Lung (tissue), 12 donors: ENCODE results near the gene MIGA2. TPM values are rescaled to one million over a fixed set of nuclear protein-coding genes. Genes with fewer than 3 reads are reported as not detected.

Experiments
- ATAC-seq: fragments of 200-7000 bp; cut with Tn5 transposase; one replicate; pipeline ENCODE4 v1.9.1; 2020; ENCODE audit warnings: moderate number of reproducible peaks; ENCODE audit not compliant: insufficient read depth, low FRiP score
- DNase-seq, 3 donors: peaks; one replicate each; pipeline ENCODE4 v3.0.0-alpha.2; 2013 to 2017
- H3K27ac ChIP-seq, 2 donors: one replicate each; pipeline ENCODE4 v1.5.1; 2013; ENCODE audit warnings: mild to moderate bottlenecking in 2 of 2, moderate library complexity in 2 of 2, control low read depth in 1 of 2, inconsistent platforms in 1 of 2, low read depth in 1 of 2, low read length in 1 of 2
- H3K27me3 ChIP-seq, 3 donors: one replicate each; pipeline ENCODE4 v1.5.1; 2013; ENCODE audit warnings: low read length in 2 of 3; ENCODE audit not compliant: control insufficient read depth in 3 of 3, insufficient read depth in 3 of 3
- H3K36me3 ChIP-seq, 4 donors: one replicate each; pipeline ENCODE4 v1.5.1; 2013; ENCODE audit warnings: low read length in 4 of 4, mild to moderate bottlenecking in 1 of 4, moderate library complexity in 1 of 4; ENCODE audit not compliant: control insufficient read depth in 4 of 4, insufficient read depth in 4 of 4
- H3K4me1 ChIP-seq, 5 donors: one replicate each; pipeline ENCODE4 v1.5.1; 2013; ENCODE audit warnings: low read length in 5 of 5, mild to moderate bottlenecking in 2 of 5, moderate library complexity in 1 of 5; ENCODE audit not compliant: control insufficient read depth in 5 of 5, insufficient read depth in 5 of 5
- H3K4me3 ChIP-seq: one replicate; pipeline ENCODE4 v1.5.1; 2013; ENCODE audit warnings: mild to moderate bottlenecking, control low read depth, moderate library complexity
- H3K9ac ChIP-seq, 2 donors: one replicate each; pipeline ENCODE4 v1.5.1; 2013; ENCODE audit warnings: low read length in 2 of 2, control low read depth in 1 of 2; ENCODE audit not compliant: insufficient read depth in 1 of 2
- H3K9me3 ChIP-seq, 4 donors: one replicate each; pipeline ENCODE4 v1.5.1; 2013; ENCODE audit warnings: low read length in 3 of 4, mild to moderate bottlenecking in 1 of 4, moderate library complexity in 1 of 4; ENCODE audit not compliant: control insufficient read depth in 4 of 4, insufficient read depth in 3 of 4
- WGBS, 2 donors: extraction: QIAGEN DNeasy Blood & Tissue Kit; methylation state at CpG; one replicate each; pipeline ENCODE4 v1.1.7; 2013; 5-methylcytosine and 5-hydroxymethylcytosine counted together
- polyA plus RNA-seq, 2 donors: library from polyadenylated mRNA; stranded (reverse); fragments of 200-250 nt; gene quantifications; one replicate each; pipeline ENCODE4 v1.2.1, GENCODE V29; 2013
- total RNA-seq, 2 donors: library from RNA; depleted of rRNA in 1 of 2; stranded (reverse); fragments of >200 nt in 1 of 2; gene quantifications; one replicate each; pipeline ENCODE4 v1.2.1, GENCODE V29; 2014 to 2021
- TF ChIP-seq, protein P1 (sequence below): IDR thresholded peaks from 2 replicates; pipeline ENCODE4 v1.5.1; 2012; ENCODE audit warnings: mild to moderate bottlenecking; ENCODE audit errors: control extremely low read depth, extremely low read depth
- donor health status: control.
- donor health status: control.
- donor health status: Bipolar disorder and iron deficiency.
- donor health status: healthy.
- donor health status: DM: yes; HTN: yes; CAD: no.

The MIGA2 gene
- total and polyA plus RNA-seq, 4 donors, result 18.6 to 31.6 (median 21.0) TPM

DNA sequence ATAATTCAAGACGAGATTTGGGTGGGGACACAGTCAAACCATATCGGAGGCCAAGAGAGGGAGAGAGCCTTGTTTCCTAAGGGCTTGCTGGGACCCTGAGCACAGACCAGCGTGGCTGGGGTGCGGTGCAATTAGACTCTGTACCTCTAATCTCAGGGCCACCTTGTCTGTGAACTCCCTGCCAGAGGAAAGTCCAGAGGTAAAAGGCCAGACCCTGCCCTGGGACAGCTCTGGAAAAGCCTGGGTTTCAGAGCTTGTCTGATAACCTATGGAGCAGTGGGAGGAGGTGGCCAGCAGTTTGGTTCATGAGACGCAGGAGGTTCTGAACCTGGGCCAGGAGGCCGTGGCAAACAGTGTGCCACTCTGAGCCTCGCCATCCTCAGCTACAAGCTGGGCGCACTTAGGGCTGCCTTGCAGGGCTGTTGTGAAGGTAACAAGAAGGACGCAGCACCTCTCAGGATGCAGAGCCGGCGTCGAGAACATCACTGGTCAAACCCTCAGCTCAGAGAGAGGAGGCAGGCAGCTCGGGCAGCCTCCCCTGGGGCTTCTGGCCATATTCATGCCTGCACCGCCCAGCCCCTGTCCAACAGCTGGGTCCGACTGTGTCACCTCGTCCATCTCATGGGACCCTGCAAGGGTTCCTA lies 39.7 kb downstream of the MIGA2 start:
- WGBS, 2 donors, result 91 to 94% methylated on average over 16 of the region's 16 CpGs
- Histone ChIP-seq H3K9me3 (no peaks in the 10 kb centered on the region), H3K36me3 (peaks cover 0 to 4% (median 2%) of the 10 kb centered on the region in 4 donors), H3K9ac (no peak overlapping the region), H3K27ac (no peak overlapping the region), H3K4me1 (peaks cover 0 to 4% (median 0%) of the 10 kb centered on the region in 5 donors), H3K27me3 (no peaks in the 10 kb centered on the region), H3K4me3 (no peak overlapping the region)
- no peak for DNase-seq
- no peak for ATAC-seq
- TF ChIP-seq, protein P1, sequence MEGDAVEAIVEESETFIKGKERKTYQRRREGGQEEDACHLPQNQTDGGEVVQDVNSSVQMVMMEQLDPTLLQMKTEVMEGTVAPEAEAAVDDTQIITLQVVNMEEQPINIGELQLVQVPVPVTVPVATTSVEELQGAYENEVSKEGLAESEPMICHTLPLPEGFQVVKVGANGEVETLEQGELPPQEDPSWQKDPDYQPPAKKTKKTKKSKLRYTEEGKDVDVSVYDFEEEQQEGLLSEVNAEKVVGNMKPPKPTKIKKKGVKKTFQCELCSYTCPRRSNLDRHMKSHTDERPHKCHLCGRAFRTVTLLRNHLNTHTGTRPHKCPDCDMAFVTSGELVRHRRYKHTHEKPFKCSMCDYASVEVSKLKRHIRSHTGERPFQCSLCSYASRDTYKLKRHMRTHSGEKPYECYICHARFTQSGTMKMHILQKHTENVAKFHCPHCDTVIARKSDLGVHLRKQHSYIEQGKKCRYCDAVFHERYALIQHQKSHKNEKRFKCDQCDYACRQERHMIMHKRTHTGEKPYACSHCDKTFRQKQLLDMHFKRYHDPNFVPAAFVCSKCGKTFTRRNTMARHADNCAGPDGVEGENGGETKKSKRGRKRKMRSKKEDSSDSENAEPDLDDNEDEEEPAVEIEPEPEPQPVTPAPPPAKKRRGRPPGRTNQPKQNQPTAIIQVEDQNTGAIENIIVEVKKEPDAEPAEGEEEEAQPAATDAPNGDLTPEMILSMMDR, result no peak

DNA sequence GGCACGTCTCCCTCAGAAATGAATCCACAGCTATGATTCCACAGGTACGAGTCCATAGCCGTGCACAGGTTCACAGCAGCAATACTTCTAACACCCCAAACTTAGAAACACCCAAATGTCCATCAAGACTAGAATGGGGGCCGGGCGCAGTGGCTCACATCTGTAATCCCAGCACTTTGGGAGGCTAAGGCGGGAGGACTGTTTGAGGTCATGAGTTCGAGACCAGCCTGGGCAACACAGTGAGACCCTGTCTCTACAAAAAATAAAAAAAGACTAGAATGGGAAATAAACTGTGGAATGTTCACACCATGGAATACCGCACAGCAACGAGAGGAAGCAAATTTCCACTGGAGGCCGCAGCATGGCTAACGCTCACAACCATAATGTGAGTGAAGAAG lies 40.2 kb downstream of the MIGA2 start:
- no peak overlapping the region for H3K27ac ChIP-seq
- ATAC-seq, result no peak
- H3K4me1 ChIP-seq, result peaks cover 0 to 7% (median 0%) of the 10 kb centered on the region in 5 donors
- no peak overlapping the region for H3K4me3 ChIP-seq
- no peak overlapping the region for H3K9ac ChIP-seq
- TF ChIP-seq, protein P1, result no peak
- H3K9me3 ChIP-seq, result no peaks in the 10 kb centered on the region
- H3K36me3 ChIP-seq, result peaks cover 0 to 3% (median under 1%) of the 10 kb centered on the region in 4 donors
- WGBS, 2 donors, result 93 to 96% methylated on average over 11 of the region's 11 CpGs
- H3K27me3 ChIP-seq, result no peaks in the 10 kb centered on the region
- DNase-seq, result no peak

DNA sequence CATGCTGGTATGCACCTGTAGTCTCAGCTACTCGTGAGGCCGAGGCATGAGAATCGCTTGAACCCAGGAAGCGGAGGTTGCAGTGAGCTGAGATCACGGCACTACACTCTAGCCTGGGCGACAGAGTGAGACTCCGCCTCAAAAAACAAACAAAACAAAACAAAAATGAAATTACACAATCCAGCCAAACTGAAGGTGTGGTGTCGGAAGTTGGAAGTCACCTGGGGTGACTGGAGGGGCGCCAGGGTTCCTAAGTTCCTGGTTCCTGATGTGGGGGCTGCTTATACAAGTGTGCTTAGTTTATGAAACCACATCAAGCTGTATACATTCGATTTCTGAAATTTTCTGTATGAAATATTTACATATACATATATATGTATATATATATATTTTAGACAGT lies 40.8 kb downstream of the MIGA2 start:
- Histone ChIP-seq H3K27ac (no peak overlapping the region), H3K4me1 (peaks cover 0 to 13% (median 5%) of the 10 kb centered on the region in 5 donors), H3K36me3 (no peaks in the 10 kb centered on the region), H3K9ac (no peak overlapping the region), H3K4me3 (no peak overlapping the region), H3K9me3 (no peaks in the 10 kb centered on the region), H3K27me3 (no peaks in the 10 kb centered on the region)
- no peak for ATAC-seq
- 71 to 83% methylated on average over 10 of the region's 10 CpGs for WGBS, 2 donors
- DNase-seq, result no peak
- TF ChIP-seq, protein P1, result no peak
